GM21381 (cell line): ENCODE measurements around the gene SIGLEC12.
"Not testable (repeated sequence)": the region's sequence is repeated elsewhere in the genome, so short reads cannot be mapped to it uniquely, and the experiment has no call there.

ENCODE experiments used
- ATAC-seq: cut with Tn5 transposase; IDR thresholded peaks from one replicate; pipeline ENCODE4 v1.9.1; 2021; ENCODE audit warnings: mild to moderate bottlenecking, moderate library complexity; ENCODE audit not compliant: unreplicated experiment

Gene SIGLEC12

DNA sequence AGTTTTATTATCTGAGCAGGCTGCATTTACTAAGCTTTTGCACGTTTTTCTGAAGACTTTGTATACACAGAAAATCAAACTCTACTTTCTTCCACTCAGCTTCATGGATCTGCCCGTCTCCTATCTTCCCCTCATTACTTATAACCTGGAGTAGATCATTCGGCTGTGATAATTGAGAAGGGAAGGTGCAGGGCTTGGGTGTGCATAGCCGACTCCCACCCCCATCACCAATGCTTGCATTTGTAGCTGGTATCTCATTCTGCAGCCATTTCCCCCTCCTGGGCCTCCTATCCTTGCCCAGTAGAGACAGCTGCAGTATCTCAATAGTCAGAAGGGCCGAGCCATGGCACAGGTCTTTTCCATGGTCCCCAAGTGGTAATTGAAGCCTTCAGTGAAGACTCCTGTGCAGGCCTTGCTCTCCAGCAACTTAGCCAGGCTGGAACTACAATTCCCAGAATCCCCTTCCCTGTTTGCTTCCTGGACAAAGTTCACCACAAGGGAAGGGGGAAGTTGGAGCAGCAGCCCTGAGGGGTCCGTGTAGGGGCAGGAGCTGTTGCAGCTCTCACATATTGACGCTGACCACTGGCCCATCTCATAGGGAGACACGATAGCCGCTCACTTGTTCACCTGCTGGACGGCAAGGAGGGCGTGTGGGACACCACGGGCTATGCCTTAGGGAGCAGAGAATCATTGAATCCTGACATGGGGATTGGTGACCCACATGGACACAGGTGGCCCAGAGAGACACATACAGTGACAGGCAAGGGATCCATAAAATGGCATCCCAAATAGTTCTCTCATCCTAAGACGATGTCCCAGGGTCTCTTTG lies 41.2 kb downstream of the SIGLEC12 start:
- ATAC-seq: no peak

- no peak for ATAC-seq
These were observed 42.6 kb downstream of the SIGLEC12 start for GRCh38 chr19:51458899-51459505.

DNA sequence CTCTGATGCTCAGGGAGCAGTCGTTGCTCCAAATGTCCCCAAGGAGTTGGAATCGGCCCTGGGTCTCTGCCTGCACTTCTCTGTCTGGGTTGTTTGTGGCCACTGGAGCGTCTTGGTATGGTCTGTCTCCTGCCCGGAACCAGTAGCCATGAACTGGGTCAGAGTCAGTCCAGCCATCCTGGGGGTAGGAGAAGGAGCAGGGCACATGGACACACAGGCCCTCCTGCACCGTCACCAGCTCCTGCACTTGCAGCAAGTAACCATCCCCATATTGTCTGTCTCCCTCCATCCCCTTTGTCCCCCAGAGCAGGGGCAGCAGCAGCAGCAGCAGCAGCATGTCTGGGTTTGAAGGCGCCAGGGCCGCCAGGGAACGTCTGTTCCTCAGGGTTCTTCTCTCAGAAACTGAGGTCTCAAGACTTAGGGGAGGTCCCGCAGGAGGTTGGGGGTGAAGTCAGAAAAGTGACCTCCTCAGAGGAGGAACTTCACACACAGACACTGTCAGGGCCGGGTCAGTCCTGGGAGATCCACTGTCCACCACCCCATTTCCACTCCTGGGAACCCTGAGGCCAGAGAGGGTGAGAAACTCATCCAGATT lies 43.5 kb downstream of the SIGLEC12 start, which contains the start of gene SIGLEC8:
TSS of gene SIGLEC8 (minus strand) at position 404 of the 595 bp plus-strand sequence. CDS start at position 337, 67 bp downstream.
- ATAC-seq: no peak

DNA sequence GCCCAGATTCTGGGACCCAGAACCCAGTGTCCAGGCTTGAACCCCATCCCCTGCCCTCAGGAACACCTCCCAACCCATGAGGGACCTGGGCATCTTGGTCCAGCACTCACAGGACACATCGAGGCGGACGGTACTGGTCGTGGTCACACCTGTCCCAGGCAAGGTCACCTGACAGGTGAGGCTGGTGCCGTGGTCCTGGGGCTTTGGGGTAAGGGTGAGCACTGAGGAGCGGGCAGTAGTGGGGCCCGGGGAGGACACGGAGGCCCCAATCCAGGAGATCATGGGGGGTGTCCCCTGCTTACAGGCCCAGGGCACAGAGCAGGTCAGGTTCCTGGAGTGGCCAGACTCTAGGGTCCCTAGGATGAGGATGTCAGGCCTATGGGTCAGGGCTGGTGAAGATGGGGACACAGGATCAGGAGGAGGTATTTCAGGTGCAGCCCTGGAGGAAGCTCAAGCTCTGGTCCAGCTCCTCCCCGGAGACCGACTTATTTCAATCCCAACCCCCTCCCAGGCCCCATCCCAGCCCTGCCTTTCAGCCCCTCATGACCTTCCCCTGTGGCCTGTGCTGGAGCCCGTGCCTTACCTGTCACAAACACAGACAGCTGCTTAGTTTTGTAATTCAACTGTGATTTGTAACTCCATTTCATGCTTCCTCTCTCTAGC lies 44.1 kb downstream of the SIGLEC12 start:
- no peak for ATAC-seq

- no peak for ATAC-seq
These were observed 44.9 kb downstream of the SIGLEC12 start for GRCh38 chr19:51456541-51457290.

DNA sequence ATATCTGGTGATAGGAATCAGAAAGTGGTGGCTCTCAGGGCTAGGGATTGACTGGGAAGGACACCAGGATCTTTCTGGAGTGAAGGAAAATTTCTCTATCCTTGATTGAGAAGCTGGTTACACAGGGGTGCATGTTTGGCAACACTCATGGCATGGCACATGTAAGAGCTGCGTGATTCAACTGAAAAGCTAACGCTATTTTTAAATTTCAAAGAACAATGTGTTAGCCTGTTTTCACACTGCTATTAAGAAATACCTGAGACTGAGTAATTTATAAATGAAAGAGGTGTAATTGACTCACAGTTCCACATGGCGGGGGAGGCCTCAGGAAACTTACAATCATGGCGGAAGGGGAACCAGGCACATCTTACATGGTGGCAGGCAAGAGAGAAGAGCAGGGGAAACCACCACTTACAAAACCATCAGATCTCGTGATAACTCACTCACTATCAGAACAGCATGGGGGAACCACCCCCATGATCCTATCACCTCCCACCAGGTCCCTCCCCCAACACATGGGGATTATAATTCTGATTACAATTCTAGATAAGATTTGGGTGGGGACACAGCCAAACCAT lies 50.8 kb downstream of the SIGLEC12 start:
- no peak for ATAC-seq

DNA sequence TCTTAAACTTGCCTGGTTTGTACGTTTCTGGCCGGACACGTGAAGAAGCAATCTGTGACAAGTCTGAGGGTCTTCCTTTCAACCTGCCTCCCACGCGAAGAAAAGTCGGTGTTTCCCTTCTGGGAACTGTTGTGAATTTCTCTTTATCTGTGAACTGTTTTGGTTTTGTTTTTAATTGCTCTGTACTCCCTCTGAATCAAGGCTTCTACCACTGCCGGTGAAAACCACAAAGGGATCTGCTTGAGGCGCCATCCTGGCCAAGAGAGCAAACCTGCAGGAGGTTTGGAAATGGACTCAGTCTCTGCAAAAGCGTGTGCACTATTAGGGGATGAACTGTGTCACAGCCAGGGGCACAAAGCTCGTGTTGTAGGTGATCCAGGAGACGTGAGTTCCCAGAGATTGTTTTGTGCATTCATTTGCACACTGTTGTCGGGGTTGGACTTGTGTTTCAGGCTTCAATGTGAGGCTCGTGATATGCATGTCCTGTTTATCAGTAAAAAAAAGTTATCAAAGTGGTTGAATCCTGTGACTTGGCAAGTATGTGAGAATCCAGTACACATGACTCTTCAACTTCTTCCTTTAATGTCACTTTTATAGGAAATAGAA lies 53.1 kb downstream of the SIGLEC12 start:
- ATAC-seq: no peak

DNA sequence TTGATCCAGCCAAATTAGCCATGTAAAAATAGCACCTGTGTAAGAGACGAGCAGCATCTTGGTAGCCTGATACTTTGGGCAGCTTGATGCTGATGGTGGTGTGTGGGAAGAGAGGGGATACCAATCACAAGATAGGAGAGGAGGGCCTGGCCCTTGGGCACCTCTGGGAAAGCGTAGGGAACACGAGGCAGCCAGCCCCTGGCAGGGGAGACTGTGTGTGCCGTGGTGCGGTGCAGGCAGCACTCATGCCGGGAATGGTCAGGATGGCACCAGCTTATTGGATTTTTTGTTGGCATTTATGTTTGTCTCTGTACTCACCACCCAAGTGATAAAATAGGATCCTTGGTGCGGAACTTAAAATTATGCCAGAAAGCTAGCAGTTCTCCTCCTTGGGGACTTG lies 53.6 kb downstream of the SIGLEC12 start:
- ATAC-seq: no peak

DNA sequence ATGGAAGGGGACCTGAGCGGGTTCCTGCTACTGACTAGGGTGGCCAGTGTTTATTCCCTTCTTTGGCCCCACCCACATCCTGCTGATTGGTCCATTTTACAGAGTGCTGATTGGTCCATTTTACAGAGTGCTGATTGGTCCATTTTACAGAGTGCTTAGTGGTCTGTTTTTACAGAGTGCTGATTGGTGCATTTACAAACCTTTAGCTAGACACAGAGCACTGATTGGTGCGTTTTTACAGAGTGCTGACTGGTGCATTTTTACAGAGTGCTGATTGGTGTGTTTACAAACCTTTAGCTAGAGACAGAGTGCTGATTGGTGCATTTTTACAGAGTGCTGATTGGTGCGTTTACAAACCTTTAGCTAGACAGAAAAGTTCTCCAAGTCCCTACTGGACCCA lies 54.1 kb downstream of the SIGLEC12 start:
- ATAC-seq: not testable (repeated sequence)

GRCh38 chr19:51441410-51442390 lies 59.9 kb downstream of the SIGLEC12 start:
- peak; percentile 93 for ATAC-seq
